Endodermal cell (in vitro differentiated cells): Measurements from ENCODE around the gene ZSWIM2. TPM values are rescaled to one million over a fixed set of nuclear protein-coding genes. Genes with fewer than 3 reads are reported as not detected.

Experiments
- DNase-seq: peaks from one replicate; pipeline ENCODE4 v3.0.0-alpha.2; 2017
- H3K27ac ChIP-seq: 2 replicates; pipeline ENCODE4 v1.5.1; 2013; ENCODE audit warnings: mild to moderate bottlenecking, low read depth, low read length, moderate library complexity
- H3K27me3 ChIP-seq: 2 replicates; pipeline ENCODE4 v1.6.1; 2013; ENCODE audit warnings: mild to moderate bottlenecking, low read length, moderate library complexity; ENCODE audit not compliant: insufficient read depth, control insufficient read depth, poor library complexity, severe bottlenecking
- H3K36me3 ChIP-seq: 2 replicates; pipeline ENCODE4 v1.7.0; 2013; ENCODE audit warnings: mild to moderate bottlenecking, low read length, moderate library complexity; ENCODE audit not compliant: control insufficient read depth, insufficient read depth
- H3K4me1 ChIP-seq: one replicate; pipeline ENCODE4 v1.7.0; 2013; ENCODE audit warnings: low read length; ENCODE audit not compliant: control insufficient read depth, insufficient read depth
- H3K4me3 ChIP-seq: 2 replicates; pipeline ENCODE4 v1.5.1; 2013; ENCODE audit warnings: mild to moderate bottlenecking, low read length, moderate library complexity
- H3K9ac ChIP-seq: 2 replicates; pipeline ENCODE4 v1.6.1; 2013; ENCODE audit warnings: mild to moderate bottlenecking, low read length, moderate library complexity; ENCODE audit not compliant: poor library complexity, severe bottlenecking; ENCODE audit errors: extremely low read depth
- H3K9me3 ChIP-seq: 2 replicates; pipeline ENCODE4 v1.6.1; 2013; ENCODE audit warnings: mild to moderate bottlenecking, low read length, moderate library complexity; ENCODE audit not compliant: control insufficient read depth
- H3K27ac Mint-ChIP-seq: 2 replicates; pipeline ENCODE4 v1.8.0; 2020; ENCODE audit warnings: mixed read lengths
- H3K27me3 Mint-ChIP-seq: 2 replicates; pipeline ENCODE4 v1.8.0; 2021; ENCODE audit warnings: mild to moderate bottlenecking, mixed read lengths; ENCODE audit not compliant: insufficient read depth
- H3K36me3 Mint-ChIP-seq: 2 replicates; pipeline ENCODE4 v1.8.0; 2020; ENCODE audit warnings: low read depth, mixed read lengths
- H3K4me1 Mint-ChIP-seq: 2 replicates; pipeline ENCODE4 v1.8.0; 2020; ENCODE audit warnings: mixed read lengths
- H3K4me3 Mint-ChIP-seq: 2 replicates; pipeline ENCODE4 v1.8.0; 2020; ENCODE audit warnings: mild to moderate bottlenecking, moderate library complexity, mixed read lengths
- H3K9me3 Mint-ChIP-seq: 2 replicates; pipeline ENCODE4 v1.8.0; 2020; ENCODE audit warnings: mild to moderate bottlenecking, mixed read lengths
- CTCF ChIP-seq: fragments of 200-600 bp; sonication (generic); conservative IDR thresholded peaks from 2 replicates; pipeline ENCODE4 v1.5.0; 2021; ENCODE audit warnings: antibody characterized with exemption, mild to moderate bottlenecking
- WGBS, 2 experiments: methylation state at CpG; one replicate each; pipeline versions ENCODE4 v1.1.5 to v1.1.7; 2013; ENCODE audit warnings: missing lambda C conversion rate in 2 of 2, mixed read lengths in 1 of 2; ENCODE audit not compliant: insufficient coverage in 1 of 2, insufficient read length in 1 of 2; 5-methylcytosine and 5-hydroxymethylcytosine counted together
- total RNA-seq, 2 donors: library from RNA; stranded (reverse); fragmentation: NEBNext Ultra II Directional in 1 of 2; extraction: Animal tissue kit (Norgen Biotek cat#: 25700) in 1 of 2; gene quantifications; 2 replicates in 1 of 2; 3 replicates in 1 of 2; pipeline ENCODE4 v1.2.1, GENCODE V29; 2021

ZSWIM2 gene
- total RNA-seq, 2 donors from 2014 or later, result not detected

- Mint-ChIP-seq H3K27ac (no peak overlapping the region), H3K4me3 (no peak overlapping the region), H3K9me3 (no peaks in the 10 kb centered on the region), H3K36me3 (no peaks in the 10 kb centered on the region), H3K4me1 (no peaks in the 10 kb centered on the region), H3K27me3 (no peaks in the 10 kb centered on the region)
- no peak for DNase-seq
- no peak overlapping the region for H3K9ac ChIP-seq
- H3K27ac ChIP-seq, result no peak overlapping the region
- 94 to 100% methylated on average over 1 of the region's 1 CpG for WGBS, 2 experiments
- H3K27me3 ChIP-seq, result no peaks in the 10 kb centered on the region
- H3K36me3 ChIP-seq, result no peaks in the 10 kb centered on the region
- H3K9me3 ChIP-seq, result no peaks in the 10 kb centered on the region
- no peak for TF ChIP-seq CTCF
- H3K4me3 ChIP-seq, result no peak overlapping the region
- H3K4me1 ChIP-seq, result no peaks in the 10 kb centered on the region
These were observed 19.4 kb upstream of the ZSWIM2 start for GRCh38 chr2:186868344-186868743.

GRCh38 chr2:186862869-186863709, 14.1 kb upstream of the ZSWIM2 start:
- Mint-ChIP-seq H3K4me3 (no peak overlapping the region), H3K27ac (no peak overlapping the region), H3K36me3 (no peaks in the 10 kb centered on the region), H3K27me3 (no peaks in the 10 kb centered on the region), H3K9me3 (no peaks in the 10 kb centered on the region), H3K4me1 (no peaks in the 10 kb centered on the region)
- Histone ChIP-seq H3K9me3 (no peaks in the 10 kb centered on the region), H3K4me1 (no peaks in the 10 kb centered on the region), H3K9ac (no peak overlapping the region), H3K4me3 (no peak overlapping the region), H3K27ac (no peak overlapping the region), H3K27me3 (no peaks in the 10 kb centered on the region), H3K36me3 (no peaks in the 10 kb centered on the region)
- TF ChIP-seq CTCF, result peak; percentile 89
- no peak for DNase-seq
- 25% methylated on average over 1 of the region's 2 CpGs; no CpG with 5 or more reads in 1 of the 2 experiments for WGBS, 2 experiments

- Histone ChIP-seq H3K9me3 (no peaks in the 10 kb centered on the region), H3K4me3 (no peak overlapping the region), H3K27me3 (no peaks in the 10 kb centered on the region), H3K9ac (no peak overlapping the region), H3K36me3 (no peaks in the 10 kb centered on the region), H3K4me1 (no peaks in the 10 kb centered on the region), H3K27ac (no peak overlapping the region)
- no peak for TF ChIP-seq CTCF
- H3K9me3 Mint-ChIP-seq, result no peaks in the 10 kb centered on the region
- 88 to 96% methylated on average over 3 to 5 of the region's 5 CpGs for WGBS, 2 experiments
- no peak overlapping the region for H3K4me3 Mint-ChIP-seq
- H3K27ac Mint-ChIP-seq, result no peak overlapping the region
- no peaks in the 10 kb centered on the region for H3K36me3 Mint-ChIP-seq
- DNase-seq, result no peak
- H3K27me3 Mint-ChIP-seq, result peaks cover 1% of the 10 kb centered on the region
- no peaks in the 10 kb centered on the region for H3K4me1 Mint-ChIP-seq
These were observed 6.2 kb upstream of the ZSWIM2 start for GRCh38 chr2:186855216-186855615.
